HG02943 (cell line): ENCODE data around the gene MISFA.
"Not testable (repeated sequence)": the region's sequence is repeated elsewhere in the genome, so short reads cannot be mapped to it uniquely, and the experiment has no call there.

Experiments
- ATAC-seq: cut with Tn5 transposase; IDR thresholded peaks from one replicate; pipeline ENCODE4 v1.9.1; 2021; ENCODE audit warnings: mild to moderate bottlenecking, low read depth, moderate library complexity; ENCODE audit not compliant: unreplicated experiment

MISFA gene

GRCh38 chr11:18617688-18618341, 18.2 kb downstream of the MISFA start:
- ATAC-seq: no peak

- ATAC-seq: no peak
These were observed 18.9 kb downstream of the MISFA start for GRCh38 chr11:18618342-18619025.

- ATAC-seq: no peak
These were observed 24.1 kb downstream of the MISFA start for GRCh38 chr11:18623707-18624106.

- ATAC-seq: no peak
These were observed 24.6 kb downstream of the MISFA start for GRCh38 chr11:18624161-18624560.

GRCh38 chr11:18632841-18633240, 33.3 kb downstream of the MISFA start:
- ATAC-seq: no peak

- peak; percentile 64 for ATAC-seq
These were observed 33.9 kb downstream of the MISFA start for GRCh38 chr11:18633256-18634139.

- peak; percentile 92 for ATAC-seq
These were observed 34.8 kb downstream of the MISFA start, which contains the start of gene SPTY2D1 for GRCh38 chr11:18634140-18635032. TSS of gene SPTY2D1 (minus strand) at chr11:18634342. CDS start at chr11:18634257, 85 bp downstream.

- no peak for ATAC-seq
These were observed 42.1 kb downstream of the MISFA start for GRCh38 chr11:18641677-18642076.

- ATAC-seq: not testable (repeated sequence)
These were observed 43.4 kb downstream of the MISFA start for GRCh38 chr11:18643034-18643433.

- ATAC-seq: no peak
These were observed 50.8 kb downstream of the MISFA start for GRCh38 chr11:18650353-18650752.

GRCh38 chr11:18650859-18651557, 51.4 kb downstream of the MISFA start:
- no peak for ATAC-seq
